ENCODE data around the gene SEM1.
"Not testable (repeated sequence)": the region's sequence is repeated elsewhere in the genome, so short reads cannot be mapped to it uniquely, and the experiment has no call there.

Gene SEM1

GRCh38 chr7:96655956-96656355 lies 53.7 kb downstream of the SEM1 start:
- no peak for DNase-seq (ENCODE audit: low read depth)
- TF ChIP-seq CTCF (conservative IDR thresholded peaks at IDR 0.05; ENCODE audit: low read depth, low read length), result no peak
- H3K4me3 ChIP-seq (ENCODE audit: low read depth, low read length), result no peak overlapping the region

- no peak overlapping the region for H3K4me3 ChIP-seq (ENCODE audit: low read depth, low read length)
- DNase-seq (ENCODE audit: low read depth), result no peak
- TF ChIP-seq CTCF (conservative IDR thresholded peaks at IDR 0.05; ENCODE audit: low read depth, low read length), result no peak
Observed at GRCh38 chr7:96654630-96655188, 54.9 kb downstream of the SEM1 start.

DNA sequence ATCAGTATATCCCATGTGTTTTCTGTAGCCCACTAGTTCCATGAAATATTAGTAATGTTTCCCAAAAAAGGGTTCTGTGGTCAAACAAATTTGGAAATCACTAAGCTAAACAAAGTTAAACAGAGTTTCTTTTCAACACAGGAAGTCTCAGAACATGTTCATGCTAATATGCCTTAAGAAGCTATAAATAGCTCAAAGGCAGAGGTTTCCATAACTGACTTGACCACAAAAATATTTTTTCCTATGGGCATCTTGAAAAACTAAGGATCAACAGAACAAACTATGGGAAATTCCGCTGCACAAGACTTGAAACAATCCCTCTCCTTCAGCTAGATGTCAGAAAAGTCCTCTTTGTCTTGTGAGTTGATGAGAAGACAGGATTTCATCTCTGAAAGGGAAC lies 59.7 kb downstream of the SEM1 start:
- no peak for TF ChIP-seq CTCF (conservative IDR thresholded peaks at IDR 0.05; ENCODE audit: low read depth, low read length)
- DNase-seq (ENCODE audit: low read depth), result peak; percentile 3

GRCh38 chr7:96648784-96649183 lies 60.9 kb downstream of the SEM1 start:
- TF ChIP-seq CTCF (conservative IDR thresholded peaks at IDR 0.05; ENCODE audit: low read depth, low read length), result no peak
- no peak for DNase-seq (ENCODE audit: low read depth)

More for the DNA sequence above, 59.7 kb downstream of the SEM1 start:
- H3K4me3 ChIP-seq (ENCODE audit: low read depth, low read length), result no peak overlapping the region

DNA sequence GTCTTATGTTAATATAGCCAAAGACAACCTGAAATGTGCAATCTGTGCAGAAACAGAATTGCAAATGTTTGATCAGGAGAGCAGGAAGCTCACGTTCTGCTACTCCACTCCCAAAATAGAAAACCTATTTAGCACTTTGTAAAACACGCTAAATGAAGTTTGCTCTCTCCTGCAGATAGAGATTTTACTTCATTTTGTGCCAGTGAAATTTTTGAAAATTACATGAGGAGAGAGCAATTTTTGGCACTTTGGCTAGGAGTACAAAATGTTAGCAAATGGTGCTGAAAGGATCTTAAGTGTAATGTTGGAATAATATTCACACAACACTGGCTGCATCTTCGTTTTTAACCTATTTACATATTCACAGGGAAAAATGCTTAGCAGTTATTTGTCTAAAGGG lies 61.9 kb downstream of the SEM1 start:
- no peak for DNase-seq (ENCODE audit: low read depth)
- no peak overlapping the region for H3K4me3 ChIP-seq (ENCODE audit: low read depth, low read length)
- no peak for TF ChIP-seq CTCF (conservative IDR thresholded peaks at IDR 0.05; ENCODE audit: low read depth, low read length)

More at GRCh38 chr7:96648784-96649183, 60.9 kb downstream of the SEM1 start:
- no peak overlapping the region for H3K4me3 ChIP-seq (ENCODE audit: low read depth, low read length)

DNA sequence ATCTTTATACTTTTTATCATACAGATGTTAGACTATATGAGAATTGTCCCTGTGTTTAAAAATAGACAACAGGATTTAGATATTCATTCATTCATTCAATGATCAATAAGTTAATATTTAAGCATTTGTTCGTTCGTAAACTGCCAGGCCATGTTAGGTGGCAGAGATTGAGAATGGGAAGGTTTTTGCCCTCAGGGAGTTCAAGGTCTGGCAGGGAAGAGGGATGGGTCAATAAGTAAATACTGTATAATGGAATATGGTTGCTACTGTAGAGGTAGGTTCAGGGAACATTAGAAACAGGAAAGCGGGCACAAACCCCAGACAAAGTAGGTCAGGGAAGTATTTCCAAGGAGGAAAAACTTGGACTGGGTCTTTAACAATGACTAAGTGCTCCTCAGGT lies 64.6 kb downstream of the SEM1 start:
- no peak for DNase-seq (ENCODE audit: low read depth)
- TF ChIP-seq CTCF (conservative IDR thresholded peaks at IDR 0.05; ENCODE audit: low read depth, low read length), result no peak
- H3K4me3 ChIP-seq (ENCODE audit: low read depth, low read length), result no peak overlapping the region

DNA sequence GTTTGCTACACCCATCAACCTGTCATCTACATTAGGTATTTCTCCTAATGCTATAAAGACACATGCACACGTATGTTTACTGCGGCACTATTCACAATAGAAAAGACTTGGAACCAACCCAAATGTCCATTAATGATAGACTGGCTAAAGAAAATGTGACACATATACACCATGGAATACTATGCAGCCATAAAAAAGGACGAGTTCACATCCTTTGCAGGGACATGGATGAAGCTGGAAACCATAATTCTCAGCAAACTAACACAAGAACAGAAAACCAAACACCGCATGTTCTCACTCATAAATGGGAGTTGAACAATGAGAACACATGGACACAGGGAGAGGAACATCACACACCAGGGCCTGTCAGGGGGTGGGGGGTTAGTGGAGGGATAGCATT lies 66.2 kb downstream of the SEM1 start:
- H3K4me3 ChIP-seq (ENCODE audit: low read depth, low read length); DNase-seq (ENCODE audit: low read depth): not testable (repeated sequence)

Data from choroid plexus epithelial cell (primary cell).